Hematopoietic multipotent progenitor cell treated with erythropoietin and hydrocortisone succinate and interleukin-3 and kit ligand, for 6 days (in vitro differentiated cells): ENCODE data around the gene OR5AU1.

Source experiments
- DNase-seq: peaks from one replicate; pipeline ENCODE4 v3.0.0-alpha.2; 2015

The OR5AU1 gene

GRCh38 chr14:21106176-21106497 is 49.7 kb downstream of the OR5AU1 start:
- DNase-seq: no peak

DNA sequence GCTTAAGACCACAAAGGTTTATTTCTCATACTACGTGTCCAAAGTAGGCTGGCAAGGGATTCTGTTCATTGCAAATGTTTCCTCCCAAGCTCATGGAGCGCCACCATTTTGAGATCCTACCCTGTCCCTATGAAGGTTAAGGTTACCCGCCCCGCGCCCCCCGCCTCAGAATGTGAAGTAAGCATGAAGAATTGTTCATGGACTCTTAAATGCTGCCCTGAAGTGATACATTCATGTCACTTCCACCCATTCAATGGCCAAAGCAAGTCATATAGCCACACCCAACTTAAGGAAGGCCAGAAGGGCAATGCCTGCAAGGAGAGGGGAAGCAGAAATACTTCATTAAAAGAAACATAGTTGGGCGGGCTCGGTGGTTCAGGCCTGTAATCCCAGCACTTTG is 50.8 kb downstream of the OR5AU1 start:
- DNase-seq: no peak
